Breast epithelium (tissue), 3 donors: ENCODE data around the gene ADARB1.

Experiments
- POLR2A ChIP-seq: fragments of 450-650 bp; IDR thresholded peaks from one replicate; pipeline ENCODE4 v1.6.1; 2016; ENCODE audit warnings: antibody characterized with exemption, mild to moderate bottlenecking, moderate library complexity
- POLR2AphosphoS5 ChIP-seq, 3 donors: sonication (generic); formaldehyde crosslinking; IDR thresholded peaks; one replicate each; pipeline ENCODE4 v1.6.1; 2017; ENCODE audit warnings: antibody characterized with exemption in 3 of 3
- TF ChIP-seq, protein P1 (sequence below), 3 donors: fragments of 450-650 bp; IDR thresholded peaks; one replicate each; pipeline ENCODE4 v1.5.1; 2016 to 2017; ENCODE audit warnings: antibody characterized with exemption in 3 of 3, mild to moderate bottlenecking in 3 of 3, moderate library complexity in 3 of 3

DNA sequence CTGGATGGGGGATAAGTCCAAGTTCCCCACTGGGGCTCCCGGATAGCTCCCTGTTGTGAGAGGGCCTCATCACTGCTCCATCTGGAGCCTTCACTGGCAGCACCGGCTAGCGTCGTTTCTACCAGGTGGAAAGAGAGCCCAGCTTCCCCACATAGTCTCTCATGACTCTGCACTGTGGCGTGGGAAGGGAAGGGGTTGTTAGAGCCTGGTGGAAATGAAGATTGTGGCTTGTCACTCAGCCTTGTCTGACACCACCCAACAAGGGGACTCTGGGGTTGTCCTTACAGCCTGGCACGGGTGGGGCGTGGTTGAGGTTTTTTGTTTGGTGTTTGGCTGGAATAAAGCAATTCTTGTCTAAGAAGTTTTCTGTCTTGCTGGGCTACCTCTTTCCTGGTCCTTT, 94.6 kb downstream of the ADARB1 start:
- TF ChIP-seq, protein P1, sequence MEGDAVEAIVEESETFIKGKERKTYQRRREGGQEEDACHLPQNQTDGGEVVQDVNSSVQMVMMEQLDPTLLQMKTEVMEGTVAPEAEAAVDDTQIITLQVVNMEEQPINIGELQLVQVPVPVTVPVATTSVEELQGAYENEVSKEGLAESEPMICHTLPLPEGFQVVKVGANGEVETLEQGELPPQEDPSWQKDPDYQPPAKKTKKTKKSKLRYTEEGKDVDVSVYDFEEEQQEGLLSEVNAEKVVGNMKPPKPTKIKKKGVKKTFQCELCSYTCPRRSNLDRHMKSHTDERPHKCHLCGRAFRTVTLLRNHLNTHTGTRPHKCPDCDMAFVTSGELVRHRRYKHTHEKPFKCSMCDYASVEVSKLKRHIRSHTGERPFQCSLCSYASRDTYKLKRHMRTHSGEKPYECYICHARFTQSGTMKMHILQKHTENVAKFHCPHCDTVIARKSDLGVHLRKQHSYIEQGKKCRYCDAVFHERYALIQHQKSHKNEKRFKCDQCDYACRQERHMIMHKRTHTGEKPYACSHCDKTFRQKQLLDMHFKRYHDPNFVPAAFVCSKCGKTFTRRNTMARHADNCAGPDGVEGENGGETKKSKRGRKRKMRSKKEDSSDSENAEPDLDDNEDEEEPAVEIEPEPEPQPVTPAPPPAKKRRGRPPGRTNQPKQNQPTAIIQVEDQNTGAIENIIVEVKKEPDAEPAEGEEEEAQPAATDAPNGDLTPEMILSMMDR (IDR thresholded peaks at IDR 0.05) = no peak
- TF ChIP-seq POLR2A = no peak
- TF ChIP-seq POLR2AphosphoS5 (IDR thresholded peaks at IDR 0.05) = no peak
